HepG2 (cell line): Measurements from ENCODE around the gene RRBP1. TPM values are rescaled to one million over a fixed set of nuclear protein-coding genes. Genes with fewer than 3 reads are reported as not detected.

Experiments
- CEBPB ChIP-seq: IDR thresholded peaks from 2 replicates; pipeline ENCODE4 v1.6.1; 2011; ENCODE audit warnings: low read depth, low read length, improper control_type of control experiment, borderline replicate concordance
- GZF1 ChIP-seq: sonication (generic); formaldehyde crosslinking; IDR thresholded peaks from 2 replicates; pipeline ENCODE4 v1.5.1; 2020; ENCODE audit warnings: mild to moderate bottlenecking, missing genetic modification reagents
- NR2F2 ChIP-seq: IDR thresholded peaks from 2 replicates; pipeline ENCODE4 v1.6.1; 2012; ENCODE audit warnings: low read depth, inconsistent platforms, borderline replicate concordance
- PAX8 ChIP-seq: sonication (generic); formaldehyde crosslinking; IDR thresholded peaks from 2 replicates; pipeline ENCODE4 v1.8.0; 2022; ENCODE audit warnings: mild to moderate bottlenecking, missing genetic modification reagents, borderline replicate concordance
- PBX2 ChIP-seq: IDR thresholded peaks from 2 replicates; pipeline ENCODE4 v1.6.1; 2016; ENCODE audit warnings: control low read depth
- RERE ChIP-seq: IDR thresholded peaks from 2 replicates; pipeline ENCODE4 v1.6.1; 2016; ENCODE audit warnings: low read depth, missing genetic modification reagents, missing compliant biosample characterization
- TBX3 ChIP-seq: fragments of 450-650 bp; IDR thresholded peaks from 2 replicates; pipeline ENCODE4 v1.6.1; 2017; ENCODE audit warnings: antibody characterized with exemption, mild to moderate bottlenecking, inconsistent platforms, borderline replicate concordance
- TFAP4 ChIP-seq: sonication (generic); IDR thresholded peaks from 2 replicates; pipeline ENCODE4 v1.6.1; 2016; ENCODE audit warnings: low read depth, borderline replicate concordance
- XBP1 ChIP-seq: sonication (generic); formaldehyde crosslinking; IDR thresholded peaks from 2 replicates; pipeline ENCODE4 v1.5.0; 2020; ENCODE audit warnings: missing genetic modification reagents
- ZFYVE20 ChIP-seq: sonication (generic); formaldehyde crosslinking; IDR thresholded peaks from 2 replicates; pipeline ENCODE4 v1.8.0; 2023; ENCODE audit warnings: low read depth, mild to moderate bottlenecking, moderate library complexity, missing genetic modification reagents, borderline replicate concordance
- ZNF24 ChIP-seq: fragments of 450-650 bp; IDR thresholded peaks from 2 replicates; pipeline ENCODE4 v1.6.1; 2017; ENCODE audit warnings: antibody characterized with exemption, mild to moderate bottlenecking
- ZNF326 ChIP-seq: sonication (generic); formaldehyde crosslinking; IDR thresholded peaks from 2 replicates; pipeline ENCODE4 v1.4.0; 2020; ENCODE audit warnings: missing genetic modification reagents, borderline replicate concordance
- ZNF382 ChIP-seq: sonication (generic); formaldehyde crosslinking; IDR thresholded peaks from 2 replicates; pipeline ENCODE4 v1.5.0; 2020; ENCODE audit warnings: missing genetic modification reagents, mild to moderate bottlenecking, borderline replicate concordance
- ZNF446 ChIP-seq: sonication (generic); formaldehyde crosslinking; IDR thresholded peaks from 2 replicates; pipeline ENCODE4 v1.5.0; 2020; ENCODE audit warnings: mild to moderate bottlenecking, missing genetic modification reagents
- ZNF460 ChIP-seq: sonication (generic); formaldehyde crosslinking; IDR thresholded peaks from 2 replicates; pipeline ENCODE4 v1.5.1; 2020; ENCODE audit warnings: missing genetic modification reagents, mild to moderate bottlenecking, borderline replicate concordance
- ZNF513 ChIP-seq: sonication (generic); formaldehyde crosslinking; conservative IDR thresholded peaks from 2 replicates; pipeline ENCODE4 v1.5.0; 2020; ENCODE audit warnings: missing genetic modification reagents
- ZNF558 ChIP-seq: sonication (generic); formaldehyde crosslinking; IDR thresholded peaks from 2 replicates; pipeline ENCODE4 v1.9.0; 2022; ENCODE audit warnings: mild to moderate bottlenecking, missing genetic modification reagents, borderline replicate concordance
- ZNF576 ChIP-seq: sonication (generic); formaldehyde crosslinking; IDR thresholded peaks from 2 replicates; pipeline ENCODE4 v1.4.0; 2020; ENCODE audit warnings: mild to moderate bottlenecking, missing genetic modification reagents
- ZNF777 ChIP-seq: sonication (generic); formaldehyde crosslinking; IDR thresholded peaks from 2 replicates; pipeline ENCODE4 v1.4.0; 2020; ENCODE audit warnings: missing genetic modification reagents
- ZSCAN25 ChIP-seq: sonication (generic); formaldehyde crosslinking; IDR thresholded peaks from 2 replicates; pipeline ENCODE4 v1.8.0; 2022; ENCODE audit warnings: mild to moderate bottlenecking, missing genetic modification reagents
- ZSCAN30 ChIP-seq: sonication (generic); formaldehyde crosslinking; IDR thresholded peaks from 2 replicates; pipeline ENCODE4 v1.5.0; 2020; ENCODE audit warnings: mild to moderate bottlenecking, missing genetic modification reagents
- polyA plus RNA-seq, 8 experiments: library from polyadenylated mRNA; depleted of rRNA in 3 of 8; stranded (reverse) in 7 of 8; unstranded in 1 of 8; fragments of >200 nt; fragmentation: Illumina TruSeq in 4 of 8; extraction: Trizol in 4 of 8; gene quantifications; 2 replicates each; pipeline versions ENCODE4 v1.2.1 to v1.2.3, GENCODE V29; 2011 to 2016; ENCODE audit warnings: low read depth in 4 of 8, missing spikeins in 1 of 8, mixed read lengths in 1 of 8; ENCODE audit not compliant: insufficient read depth in 1 of 8
- total RNA-seq, 5 experiments: library from RNA; depleted of rRNA; stranded (reverse); fragments of >200 nt; fragmentation: Illumina TruSeq; extraction: Trizol; gene quantifications; 2 replicates each; pipeline ENCODE4 v1.2.3, GENCODE V29; 2016; ENCODE audit warnings: low read depth in 1 of 5

RRBP1 gene
- total and polyA plus RNA-seq, 2 of the 13 experiments (the other 11 are each of a cell fraction or from before 2014, with no cell fraction given), result 150 to 222 TPM

GRCh38 chr20:17725094-17725835 lies 43.2 kb upstream of the RRBP1 start (continued):
- no peak for TF ChIP-seq ZFYVE20 (CRISPR knock-in tag)
- TF ChIP-seq TBX3, result no peak
- TF ChIP-seq PBX2 (CRISPR knock-in tag), result no peak
- TF ChIP-seq ZNF558, result no peak
- TF ChIP-seq ZNF777 (CRISPR knock-in tag), result no peak
- TF ChIP-seq ZNF446, result no peak
- no peak for TF ChIP-seq ZSCAN25 (CRISPR knock-in tag)
- TF ChIP-seq RERE, result no peak
- TF ChIP-seq NR2F2, result no peak
- TF ChIP-seq XBP1 (CRISPR knock-in tag), result no peak
- peak; percentile 52; the same call in 1 of the 2 replicates for TF ChIP-seq TFAP4
- TF ChIP-seq ZSCAN30 (CRISPR knock-in tag), result no peak
- no peak for TF ChIP-seq ZNF24
- no peak for TF ChIP-seq ZNF326 (CRISPR knock-in tag)
- TF ChIP-seq ZNF382 (CRISPR knock-in tag), result no peak
- no peak for TF ChIP-seq ZNF513
- TF ChIP-seq CEBPB, result no peak
- TF ChIP-seq ZNF576 (CRISPR knock-in tag), result 0 out of 2 replicates have a peak, but pooled peaks have one; percentile 5
- no peak for TF ChIP-seq PAX8 (CRISPR knock-in tag)
- TF ChIP-seq GZF1 (CRISPR knock-in tag), result no peak
- no peak for TF ChIP-seq ZNF460 (CRISPR knock-in tag)
